NCI-H1092 treated with DMSO at 0.1 percent for 48 hours (cell line): Measurements from ENCODE around the gene KIR2DL3.

Experiments used
- DNase-seq: peaks from one replicate; lab custom pipeline; 2025; lab: John Stamatoyannopoulos, UW

Gene KIR2DL3

DNA sequence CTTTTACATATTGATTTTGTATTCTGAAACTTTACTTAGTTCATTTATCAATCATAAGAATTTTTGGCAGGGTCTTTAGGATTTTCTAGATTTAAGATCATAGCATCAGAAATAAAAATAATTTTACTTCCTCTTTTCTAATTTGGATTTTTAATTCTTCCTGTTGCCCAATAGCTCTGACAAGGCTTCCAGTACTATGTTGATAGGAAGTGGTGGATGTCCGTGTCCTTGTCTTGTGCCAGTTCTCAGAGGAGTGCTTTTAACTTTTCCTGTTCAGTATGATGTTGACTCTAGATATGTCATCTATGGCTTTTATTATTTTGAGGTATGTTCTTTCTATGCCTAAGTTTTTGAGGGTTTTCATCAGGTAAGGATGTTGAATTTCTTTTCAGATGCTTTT is 57.4 kb downstream of the KIR2DL3 start:
- DNase-seq, result no peak
